ENCODE results near the gene COBLL1.

COBLL1 gene

DNA sequence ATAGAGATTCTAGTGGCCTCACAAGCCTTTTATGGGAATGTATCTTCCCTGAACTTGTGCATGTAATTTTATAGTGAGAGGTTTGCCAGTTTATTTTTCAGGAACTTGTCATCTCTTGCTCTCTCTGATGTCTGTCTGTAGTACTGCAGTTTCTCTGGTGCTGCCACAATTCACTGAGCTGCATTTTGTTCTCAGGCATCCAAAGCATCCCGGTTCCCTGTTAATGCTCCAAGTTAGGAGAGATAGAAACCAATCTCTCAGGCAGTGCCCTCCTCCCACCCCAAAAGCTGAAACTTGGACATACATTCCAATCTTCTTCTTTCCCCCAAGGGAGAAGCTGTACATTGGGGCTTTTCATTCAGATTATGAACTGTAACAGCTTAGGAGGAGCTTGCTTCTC, 190.3 kb downstream of the COBLL1 start:
- no peak overlapping the region for H3K4me3 ChIP-seq (ENCODE audit: low read depth, low read length)

DNA sequence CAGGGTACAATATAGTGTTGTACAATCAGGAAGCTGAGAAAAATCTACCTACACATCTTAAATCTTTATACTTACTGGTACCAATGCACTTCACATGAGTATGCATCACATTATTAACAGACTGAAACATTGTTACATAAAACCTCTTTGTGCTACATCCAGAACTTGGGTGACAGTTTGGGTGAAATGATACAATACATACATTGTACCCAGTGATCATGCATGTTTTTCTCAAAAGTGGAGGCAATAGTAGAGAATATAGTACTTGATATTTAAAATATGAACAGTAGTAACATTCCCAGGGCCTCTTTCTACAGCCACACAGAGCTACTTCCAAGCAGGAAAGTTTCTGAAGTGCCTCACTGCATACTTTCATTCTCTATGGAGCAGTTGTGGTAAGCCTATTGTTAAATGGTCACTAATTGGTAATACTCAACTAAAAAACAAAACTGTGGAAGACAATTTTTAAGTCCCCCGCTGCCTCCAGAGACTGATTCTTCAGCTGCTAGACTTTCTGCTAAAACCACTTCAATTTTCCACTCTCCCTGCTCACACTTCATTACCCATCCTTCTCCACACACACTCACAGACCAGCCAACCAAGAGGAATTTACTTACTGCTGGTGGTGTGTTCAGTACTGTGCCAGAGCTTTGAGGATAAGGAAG, 197.5 kb downstream of the COBLL1 start:
- H3K4me3 ChIP-seq (ENCODE audit: low read depth, low read length) = no peak overlapping the region

GRCh38 chr2:164642946-164643555, 198.6 kb downstream of the COBLL1 start:
- H3K4me3 ChIP-seq (ENCODE audit: low read depth, low read length) = no peak overlapping the region

DNA sequence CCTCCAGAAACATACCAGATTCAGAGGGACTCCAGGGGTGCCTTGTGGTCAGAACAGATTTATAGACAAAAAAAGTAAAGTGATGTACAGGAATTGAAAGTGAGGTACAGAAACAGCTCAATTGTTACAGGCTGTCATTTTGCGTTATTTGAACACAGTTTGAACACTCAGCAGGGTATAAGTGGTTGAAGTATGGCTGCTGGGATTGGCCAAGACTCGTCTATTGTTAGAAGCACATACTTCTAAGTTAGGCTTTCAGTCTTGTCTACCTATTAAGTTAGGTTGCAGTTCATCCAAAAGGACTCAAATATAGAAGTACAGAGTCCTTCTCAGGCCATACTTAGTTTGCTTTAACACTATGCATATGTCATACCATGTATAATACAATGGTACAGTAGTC, 199.4 kb downstream of the COBLL1 start:
- no peak overlapping the region for H3K4me3 ChIP-seq (ENCODE audit: low read depth, low read length)
